Measurements from ENCODE around the gene CD300LD.
"Not testable (repeated sequence)": the region's sequence is repeated elsewhere in the genome, so short reads cannot be mapped to it uniquely, and the experiment has no call there.

Gene CD300LD

DNA sequence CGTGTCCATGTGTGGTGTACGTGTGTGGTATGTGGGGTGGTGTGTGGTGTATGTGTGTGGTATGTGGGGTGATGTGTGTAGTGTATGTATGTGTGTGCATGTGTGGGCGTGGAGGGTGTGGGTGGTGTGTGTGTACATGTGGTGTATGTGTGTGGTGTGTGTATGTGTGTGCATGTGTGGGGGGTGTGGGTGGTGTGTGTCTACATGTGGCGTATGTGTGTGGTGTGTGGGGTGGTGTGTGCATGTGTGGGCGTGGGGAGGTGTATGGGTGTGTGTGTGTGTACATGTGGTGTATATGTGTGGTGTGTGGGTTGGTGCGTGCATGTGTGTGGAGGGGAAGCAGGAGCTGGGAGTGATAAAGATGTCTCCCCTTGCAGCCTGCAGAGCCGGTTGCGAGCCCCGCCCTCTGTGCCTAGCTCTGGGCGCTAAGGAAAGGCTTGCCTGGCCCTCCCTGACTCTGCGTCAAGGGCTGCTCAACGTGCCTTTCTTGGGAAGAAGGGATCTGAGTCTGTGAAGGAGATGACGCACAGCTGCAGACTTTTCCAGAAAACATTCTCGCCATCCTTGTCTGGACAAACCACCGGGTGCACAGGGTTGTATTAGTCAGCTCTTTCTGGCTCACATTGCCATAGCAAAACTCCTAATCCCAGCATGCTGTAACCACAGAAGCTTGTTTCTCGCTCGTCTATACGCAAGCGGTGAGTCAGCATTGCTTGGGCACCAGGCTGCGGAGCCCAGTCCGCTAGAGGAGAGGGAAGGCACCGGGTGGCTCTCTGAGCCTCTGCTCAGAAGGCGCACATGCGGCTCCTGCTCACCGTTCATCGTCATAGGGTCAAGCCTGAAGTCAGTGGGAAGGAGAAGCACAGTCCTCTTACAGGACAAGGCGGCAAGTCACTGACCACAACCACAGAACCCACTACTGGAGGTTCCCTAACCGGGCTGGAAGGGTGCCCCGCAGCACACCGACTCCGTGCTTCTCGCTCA is 22.8 kb downstream of the CD300LD start:
- DNase-seq = peak; percentile 82

DNA sequence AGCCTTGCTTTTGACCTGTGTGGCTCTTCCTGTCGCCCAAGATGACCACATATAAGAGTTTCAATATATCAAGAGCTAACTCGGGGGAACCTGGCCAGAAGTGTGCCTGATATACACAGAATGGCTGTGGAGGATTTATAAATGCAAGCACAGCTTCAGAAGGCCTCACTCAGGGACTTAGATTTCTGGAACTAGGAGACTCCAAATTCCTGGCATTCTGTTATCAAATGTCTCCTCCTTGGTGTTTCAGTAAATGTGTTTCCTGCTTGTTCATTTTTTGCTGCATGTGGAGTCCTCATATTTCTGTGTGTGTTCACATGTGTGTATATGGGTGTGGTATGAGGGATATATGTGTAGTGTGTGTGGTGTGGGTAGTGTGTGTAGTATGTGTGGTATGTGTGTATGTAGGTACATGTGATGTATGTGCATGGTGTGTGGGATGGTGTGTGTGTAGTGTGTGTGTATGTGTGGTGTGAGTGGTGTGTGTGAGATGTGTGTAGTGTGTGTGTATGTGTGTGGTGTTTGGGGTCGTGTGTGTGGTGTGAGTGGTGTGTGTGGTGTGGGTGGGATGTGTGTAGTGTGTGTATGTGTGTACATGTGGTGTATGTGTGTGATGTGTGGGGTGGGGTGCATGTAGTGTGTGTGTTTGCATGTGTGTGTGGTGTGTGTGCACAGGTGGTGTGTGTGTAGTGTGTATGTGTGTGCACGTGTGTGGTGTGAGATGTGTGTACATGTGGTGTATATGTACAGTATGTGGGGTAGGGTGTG is 23.8 kb downstream of the CD300LD start:
- no peak for DNase-seq

DNA sequence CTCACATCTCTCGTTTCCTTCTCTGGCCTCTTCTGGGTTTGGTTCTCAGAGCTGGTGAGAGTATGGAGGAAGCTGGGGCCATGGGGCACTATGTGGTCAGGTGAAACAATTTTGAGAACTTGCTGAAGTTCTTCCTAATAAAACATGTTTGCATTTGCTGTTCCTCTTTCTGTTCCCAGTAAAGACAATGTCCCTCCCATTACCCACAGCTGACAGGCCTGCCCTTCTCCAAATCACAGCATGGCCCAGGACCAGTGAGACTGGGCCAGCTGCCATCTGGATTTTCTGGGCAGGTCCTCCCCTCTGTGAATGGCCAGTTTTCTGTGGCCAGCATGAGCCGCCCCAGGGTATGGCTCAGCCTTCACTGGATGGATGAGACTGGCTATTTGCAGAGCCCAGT is 24.7 kb downstream of the CD300LD start, which contains the start of gene CD300H:
Gene CD300H, minus strand, starts transcription at position 113 of the 400 bp plus-strand sequence.
- DNase-seq = no peak

DNA sequence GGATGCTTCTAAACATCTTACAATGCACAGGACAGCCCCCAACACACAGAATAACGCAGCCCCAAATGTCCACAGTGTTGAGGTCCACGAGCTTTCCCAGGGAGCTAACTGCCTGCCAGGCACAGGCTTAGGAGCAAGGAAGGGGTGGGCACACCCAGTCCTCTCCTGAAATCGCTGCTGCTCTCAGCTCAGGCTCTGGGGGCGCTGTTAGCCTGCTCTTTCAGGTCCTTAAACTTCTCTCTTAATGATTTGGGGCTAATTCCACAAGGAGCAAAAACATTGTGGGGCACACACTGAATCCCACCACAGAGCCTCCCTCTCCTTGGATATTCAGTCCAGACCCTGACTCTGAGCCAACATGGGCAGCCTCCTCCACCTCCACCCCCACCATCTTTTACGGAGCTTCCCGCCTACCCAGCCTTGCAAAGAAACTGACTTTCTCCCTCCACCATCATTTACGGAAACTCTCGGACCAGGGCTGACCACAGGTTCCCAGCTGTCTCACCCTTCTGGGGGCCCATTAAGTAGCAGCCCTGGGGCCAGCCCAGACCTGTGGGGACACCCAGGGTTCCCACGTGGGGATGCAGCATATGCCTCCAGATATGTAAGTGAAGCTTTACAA is 25.8 kb downstream of the CD300LD start:
- DNase-seq = peak; percentile 16

DNA sequence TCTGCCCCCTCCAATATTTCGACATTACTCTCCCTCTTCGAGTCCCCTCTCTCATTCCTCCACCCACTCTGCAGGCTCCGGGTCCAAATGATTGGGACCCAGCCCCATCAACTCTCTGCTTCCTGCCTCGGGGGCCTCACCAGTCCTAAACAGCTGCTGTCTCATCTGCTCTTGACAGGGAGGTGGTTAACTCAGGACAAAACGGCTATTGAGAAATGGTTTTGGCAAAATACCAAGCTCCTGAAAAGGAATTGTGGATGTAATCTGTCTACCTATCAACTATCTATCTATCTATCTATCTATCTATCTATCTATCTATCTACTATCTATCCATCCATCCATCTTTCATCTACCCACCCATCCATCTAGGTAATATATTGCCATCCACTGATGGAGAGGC is 27.0 kb downstream of the CD300LD start:
- DNase-seq = no peak

DNA sequence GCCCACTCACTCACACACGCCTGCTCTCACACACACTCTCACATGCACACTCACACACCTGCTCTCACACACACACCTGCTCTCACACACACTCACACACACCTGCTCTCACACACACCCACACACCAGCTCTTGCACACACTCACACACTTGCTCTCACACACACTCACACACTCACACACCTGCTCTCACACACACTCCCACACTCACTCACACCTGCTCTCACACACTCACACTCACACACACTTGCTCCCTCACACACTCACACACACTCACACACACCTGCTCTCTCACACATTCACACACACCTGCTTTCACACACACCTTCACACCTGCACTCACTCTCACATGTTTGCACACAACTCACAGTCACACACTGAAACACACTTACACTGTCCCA is 28.7 kb downstream of the CD300LD start:
- no peak for DNase-seq

DNA sequence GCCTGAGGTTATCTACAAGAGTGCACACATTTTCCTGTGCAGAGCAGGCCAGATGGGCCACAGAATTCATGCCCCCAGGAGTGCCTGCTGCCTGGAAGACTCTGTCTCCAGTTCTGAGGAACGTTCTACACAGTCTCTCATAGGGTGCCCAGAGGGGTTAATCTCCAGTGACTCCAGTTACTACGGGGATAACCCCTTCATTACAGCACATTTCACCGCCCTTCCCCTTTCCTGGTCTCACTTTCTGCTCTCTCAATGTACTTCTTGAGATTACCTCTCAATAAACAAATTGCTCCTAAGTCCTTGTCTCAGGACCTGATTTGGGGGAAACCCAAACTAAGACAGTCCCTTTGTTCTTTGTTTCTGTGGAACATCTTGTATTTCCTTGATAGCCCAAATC is 30.5 kb downstream of the CD300LD start:
- DNase-seq = no peak

DNA sequence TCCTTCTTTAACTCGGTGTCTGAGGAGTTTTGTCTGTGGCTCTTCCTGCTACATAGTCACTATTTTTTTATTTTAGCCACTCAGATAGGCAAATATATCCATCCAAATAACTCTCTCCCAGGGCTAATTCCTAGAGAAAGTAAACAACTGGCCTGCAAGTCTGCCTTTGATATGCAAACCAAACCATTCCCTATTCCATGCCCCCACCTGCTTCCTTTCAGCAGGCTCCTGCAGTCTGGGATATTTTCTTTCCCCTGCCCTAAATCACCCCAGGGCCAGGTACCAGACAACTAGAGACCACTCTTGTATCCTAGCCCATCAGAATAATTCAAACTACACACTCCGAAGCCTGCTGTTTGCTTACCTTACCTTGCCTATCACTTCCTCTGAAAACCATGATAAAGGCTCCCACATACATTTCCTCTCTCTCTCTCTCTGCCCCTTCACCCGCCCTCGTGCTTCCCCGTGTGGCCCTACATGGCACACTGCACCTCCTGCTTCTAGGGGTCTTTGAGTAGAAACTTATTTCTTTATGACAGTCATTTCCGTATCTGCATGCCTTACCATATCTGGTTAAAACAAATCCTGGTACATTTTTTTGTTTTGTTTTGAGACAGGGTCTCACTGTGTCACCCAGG is 33.1 kb downstream of the CD300LD start:
- no peak for DNase-seq

DNA sequence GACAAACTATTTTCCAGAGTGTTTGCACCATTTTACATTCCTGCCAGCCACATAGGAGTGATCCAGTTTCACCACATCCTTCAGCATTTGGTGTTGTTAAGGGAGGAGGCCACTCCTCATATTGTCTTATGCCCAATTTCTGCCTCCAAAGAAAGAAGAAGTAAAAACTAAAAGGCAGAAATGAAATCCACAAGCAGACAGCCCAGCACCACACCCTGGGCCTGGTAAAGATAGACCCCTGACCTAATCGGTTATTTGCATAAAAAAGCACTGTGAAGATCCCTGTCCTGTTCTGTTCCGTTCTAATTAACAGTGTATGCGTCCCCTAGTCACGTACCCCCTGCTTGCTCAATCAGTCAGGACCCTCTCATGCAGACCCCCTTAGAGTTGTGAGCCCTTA is 33.7 kb downstream of the CD300LD start:
- not testable (repeated sequence) for DNase-seq

DNA sequence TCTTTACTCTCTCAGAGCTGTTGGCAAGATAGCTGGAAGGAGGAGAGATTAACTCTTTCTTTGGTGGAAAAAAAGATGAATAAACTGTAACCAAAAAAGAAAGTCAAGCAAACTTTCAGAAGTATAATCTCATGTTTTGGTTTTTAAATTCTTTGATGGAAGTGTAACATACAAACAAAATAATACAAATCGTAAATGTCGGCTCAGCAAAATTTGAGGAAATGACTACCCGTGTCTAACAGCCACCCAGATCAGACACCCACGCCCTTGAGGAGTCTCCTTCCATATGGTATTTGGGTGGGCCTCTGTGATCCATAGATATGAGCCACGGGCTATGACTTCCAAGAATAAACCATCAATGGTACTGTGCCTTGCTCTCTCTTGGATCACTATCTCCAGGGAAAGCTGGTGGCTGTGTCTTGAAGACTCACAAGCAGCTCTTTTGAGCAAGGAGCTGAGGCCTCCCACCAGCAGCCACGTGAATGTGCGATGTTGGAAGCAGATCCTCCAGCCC is 36.6 kb downstream of the CD300LD start:
- DNase-seq = no peak

DNA sequence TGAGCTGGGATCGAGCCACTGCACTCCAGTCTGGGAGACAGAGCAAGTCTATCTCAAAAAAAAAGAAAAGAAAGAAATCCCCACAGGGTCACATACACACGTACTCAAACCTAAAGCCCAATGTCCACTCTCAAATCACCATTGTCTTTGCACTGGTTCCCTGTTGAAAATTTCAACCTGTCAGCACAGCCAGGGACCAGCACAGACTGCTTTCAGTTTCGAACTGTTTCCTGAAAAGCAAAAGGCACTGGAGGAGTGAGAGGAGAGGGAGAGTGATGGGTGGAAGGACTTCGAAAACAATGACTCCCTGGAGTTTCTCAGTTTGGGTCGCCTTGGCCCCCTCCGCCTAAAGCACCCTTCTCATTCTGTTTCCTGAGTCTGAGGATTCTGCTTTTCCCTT is 37.2 kb downstream of the CD300LD start:
- DNase-seq = no peak

DNA sequence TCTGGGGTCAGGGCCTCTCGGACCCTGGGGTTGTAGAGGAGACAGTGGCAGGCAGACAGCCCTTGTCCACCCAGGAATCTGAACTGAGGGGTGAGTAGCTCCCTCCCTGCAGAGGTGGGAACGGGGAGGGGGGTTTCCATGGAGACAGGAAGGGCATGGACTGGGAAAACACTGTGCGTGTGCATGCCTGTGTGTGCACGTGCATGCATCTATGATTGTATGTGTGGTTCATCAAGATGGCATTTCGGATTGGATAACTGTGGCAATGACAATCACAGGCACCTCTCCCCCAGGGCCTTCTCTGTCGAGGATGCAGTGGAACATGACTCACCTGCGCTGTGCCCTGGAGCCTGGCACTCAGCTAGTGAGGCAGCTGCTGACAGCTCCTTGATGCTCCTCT is 40.0 kb downstream of the CD300LD start:
- peak; percentile 6 for DNase-seq

DNA sequence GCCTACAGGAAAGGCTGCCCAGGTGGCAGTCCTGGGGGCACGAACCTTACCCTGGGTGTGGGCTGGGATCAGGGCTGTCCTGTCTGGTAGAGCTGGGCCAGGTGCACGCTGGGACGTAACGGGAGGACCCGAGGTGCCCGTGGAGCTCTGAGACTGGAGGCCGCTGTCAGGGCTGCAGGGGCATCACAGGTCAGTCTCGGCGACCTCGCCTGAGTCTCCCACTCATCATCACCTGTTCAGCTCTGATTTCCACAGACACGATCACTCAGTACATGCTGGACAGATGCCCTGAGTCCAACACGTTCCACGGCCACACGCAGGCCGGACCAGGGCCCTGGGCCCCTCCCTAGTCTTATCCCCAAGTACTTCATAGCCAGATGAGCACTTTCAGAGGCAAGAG is 41.5 kb downstream of the CD300LD start:
- DNase-seq = no peak

DNA sequence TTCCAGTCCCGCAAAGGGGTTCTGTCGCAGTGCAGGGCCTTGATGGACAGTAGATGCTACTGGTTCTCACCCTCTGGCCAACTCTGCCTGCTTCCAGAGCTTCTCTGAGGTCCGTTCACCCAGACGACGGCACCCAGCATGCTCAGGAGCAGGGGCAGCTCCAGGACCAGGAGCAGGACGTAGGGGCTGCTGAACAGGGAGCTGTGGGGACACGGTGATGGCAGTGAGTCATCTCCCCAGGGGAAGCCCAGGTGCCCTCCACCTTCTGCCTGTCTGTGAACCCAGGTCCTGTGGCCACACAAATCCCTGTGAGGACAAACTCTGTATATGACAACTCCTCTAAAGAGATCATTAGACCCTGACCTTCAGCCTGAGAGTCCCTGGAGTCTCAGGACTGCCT is 42.7 kb downstream of the CD300LD start:
- no peak for DNase-seq

DNA sequence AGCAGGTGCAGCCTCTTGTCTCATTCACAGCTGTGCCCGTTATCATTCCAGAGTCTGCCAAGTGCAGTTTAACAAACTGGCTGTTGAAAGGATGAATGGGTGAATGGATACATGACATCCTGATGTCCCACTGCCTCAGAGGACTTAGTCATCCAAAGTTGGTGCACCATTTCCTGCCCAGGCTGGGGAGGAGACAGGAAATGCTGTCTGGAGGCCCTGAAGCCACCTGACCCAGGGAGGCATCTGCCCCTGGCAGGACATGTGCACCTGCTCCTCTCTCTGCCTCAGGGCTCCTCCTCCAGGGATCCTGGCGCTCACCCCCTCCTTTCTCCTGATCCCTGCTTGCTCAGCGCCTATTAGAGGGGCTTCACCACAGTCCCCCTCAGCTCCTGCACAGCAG is 44.3 kb downstream of the CD300LD start:
- DNase-seq = no peak

DNA sequence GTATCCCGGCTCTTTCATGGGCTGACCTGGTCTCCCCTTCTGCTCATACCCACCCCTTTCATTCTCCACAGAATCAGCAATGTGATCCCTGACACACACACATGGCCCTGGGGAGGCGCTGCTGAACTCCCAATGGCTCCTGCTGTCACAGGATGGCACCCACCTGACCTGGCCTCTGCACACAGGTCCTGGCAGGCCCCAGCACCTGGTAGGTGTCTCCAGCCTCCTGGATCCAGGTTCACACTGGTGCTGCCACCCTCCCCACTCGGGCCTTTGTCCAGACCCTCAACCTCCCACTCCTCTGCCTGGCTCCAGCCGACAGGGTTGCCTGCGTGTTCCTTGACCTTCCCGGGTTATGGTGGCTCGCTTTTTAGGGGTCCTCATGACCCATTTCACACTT is 44.8 kb downstream of the CD300LD start:
- DNase-seq = no peak

DNA sequence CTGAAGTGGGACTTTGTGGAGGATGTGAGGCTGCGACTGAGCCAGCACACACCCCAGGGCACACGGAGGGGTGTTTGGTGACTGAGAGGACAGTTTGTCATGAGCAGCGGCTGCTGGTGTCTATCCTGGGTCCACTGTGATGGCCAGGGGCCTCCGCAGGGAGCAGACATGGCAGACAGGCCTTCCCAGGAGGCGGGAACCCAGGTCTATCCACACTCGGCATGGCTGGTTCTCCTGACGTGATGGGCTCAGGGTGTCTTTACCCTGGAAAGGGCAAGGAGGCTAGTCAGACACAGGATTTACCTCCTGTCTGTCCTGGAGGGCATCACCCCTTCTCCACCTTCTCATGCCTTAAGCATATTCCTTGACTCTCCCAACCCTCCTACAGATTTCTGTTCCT is 45.5 kb downstream of the CD300LD start:
- DNase-seq = no peak

DNA sequence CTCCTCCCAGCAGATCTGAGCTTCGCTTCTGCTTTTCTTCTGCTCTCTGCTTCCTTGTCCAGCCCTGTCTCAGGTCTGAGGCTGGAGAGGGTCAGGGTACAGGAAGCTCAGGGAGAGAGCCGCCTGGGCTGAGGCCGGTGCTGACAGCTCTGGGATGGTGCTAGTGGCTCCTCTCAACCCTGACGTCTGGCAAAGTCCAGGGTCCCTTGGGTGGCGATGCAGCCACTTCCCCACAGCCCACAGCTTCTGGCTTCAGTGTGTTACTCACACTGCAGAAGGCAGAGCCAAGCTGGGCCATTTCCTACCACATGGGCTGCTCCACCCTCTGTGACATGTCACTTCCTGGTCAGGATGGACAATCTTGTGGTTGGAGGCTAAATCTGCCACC is 46.2 kb downstream of the CD300LD start, which contains the start of gene CD300C:
Gene CD300C, minus strand, starts transcription at position 273 of the 388 bp plus-strand sequence. CDS start 333 bp downstream, outside the sequence.
- no peak for DNase-seq

DNA sequence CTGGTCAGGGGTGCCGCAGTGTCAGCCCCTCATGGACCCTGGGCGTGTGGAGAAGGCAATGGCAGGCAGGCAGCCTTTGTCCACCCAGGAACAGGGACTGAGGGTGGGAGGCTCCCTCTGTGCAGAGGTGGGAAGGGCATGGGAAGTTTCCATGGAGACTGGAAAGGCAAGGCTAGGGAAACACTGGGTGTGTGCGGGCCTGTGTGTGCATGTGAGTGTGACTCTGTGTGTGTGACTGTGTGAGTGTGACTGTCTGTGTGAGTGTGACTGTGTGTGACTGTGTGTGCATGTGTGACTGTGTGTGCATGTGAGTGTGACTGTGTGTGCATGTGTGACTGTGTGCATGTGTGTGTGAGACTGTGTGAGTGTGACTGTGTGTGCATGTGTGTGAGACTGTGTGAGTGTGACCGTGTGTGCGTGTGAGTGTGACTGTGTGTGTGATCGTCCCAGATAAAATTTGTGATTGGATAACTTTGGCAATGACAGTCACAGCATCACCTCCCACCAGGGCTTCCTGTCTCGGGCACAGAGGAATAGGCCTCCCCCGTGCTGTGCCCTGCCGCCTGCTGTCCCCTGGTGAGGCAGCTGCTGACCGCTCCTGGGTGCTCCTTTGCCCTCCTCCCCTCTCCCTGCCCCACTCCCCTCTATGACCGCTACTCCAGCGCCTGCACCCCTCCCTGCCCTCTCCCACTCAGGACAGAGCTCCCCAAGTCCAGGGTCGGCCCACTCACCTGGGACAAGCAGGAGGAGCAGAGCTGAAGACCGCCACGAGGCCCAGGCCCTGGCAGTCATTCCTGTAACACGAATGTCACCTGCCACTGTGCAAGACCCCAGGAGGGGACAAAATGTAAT is 46.9 kb downstream of the CD300LD start:
- no peak for DNase-seq

DNA sequence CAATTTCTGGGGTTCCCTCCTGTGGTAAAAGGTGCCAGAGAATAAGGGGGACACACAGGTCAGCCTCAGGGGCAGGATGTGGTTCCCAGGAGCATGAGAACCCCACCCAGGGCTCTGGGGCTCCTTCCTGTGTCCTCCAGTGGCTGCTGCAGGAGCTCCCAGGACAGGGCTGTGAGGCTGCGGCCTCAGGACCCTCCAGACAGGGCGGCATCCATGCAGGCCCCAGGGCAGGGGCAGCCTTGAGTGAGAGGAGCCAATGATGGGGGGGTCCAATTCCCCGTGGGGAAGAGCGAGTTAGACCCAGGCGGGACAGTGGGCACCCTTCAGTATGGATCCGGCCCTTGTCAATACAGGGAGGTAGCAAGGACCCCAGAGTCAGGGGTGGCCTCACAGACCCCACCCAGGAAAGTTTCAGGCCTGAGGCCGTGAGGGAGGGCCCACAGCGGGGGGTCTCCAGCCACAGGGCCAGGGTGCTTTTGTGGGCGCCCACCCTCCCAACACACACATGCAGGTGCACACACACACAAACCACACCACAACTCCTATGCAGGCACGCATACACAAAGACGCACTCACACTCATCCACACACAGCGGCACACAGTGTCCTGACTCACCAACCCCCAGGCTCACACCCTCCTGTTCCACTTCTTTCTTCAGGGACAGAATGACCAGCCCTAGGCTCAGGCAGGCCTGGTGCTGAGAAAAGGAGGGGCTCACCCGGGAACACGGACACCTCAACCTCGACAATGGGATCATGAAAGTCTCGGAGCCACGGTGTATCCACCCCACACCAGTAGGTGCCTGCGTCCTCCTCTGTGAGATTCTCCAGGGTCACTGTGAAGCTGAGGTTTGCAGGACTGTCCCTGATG is 48.0 kb downstream of the CD300LD start:
- DNase-seq = no peak

DNA sequence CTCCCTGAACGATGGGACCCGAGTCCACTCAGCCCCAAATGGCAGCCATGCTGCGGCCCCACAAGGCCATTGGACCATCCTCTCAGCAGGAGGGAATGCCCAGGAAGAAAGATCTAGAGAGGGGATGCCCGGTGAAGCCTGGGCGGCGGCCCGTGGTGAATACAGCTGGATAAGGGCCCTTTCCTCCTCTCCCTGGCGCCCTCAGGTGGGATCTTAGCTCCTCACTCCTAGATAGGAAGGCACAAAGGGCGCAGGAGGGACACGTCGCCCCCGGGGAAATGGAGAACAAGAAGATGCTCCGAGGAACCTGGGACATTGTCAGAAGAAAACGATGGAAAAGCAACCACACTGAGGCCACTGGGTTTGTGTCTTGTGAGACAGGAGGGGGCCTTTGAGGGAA is 48.7 kb downstream of the CD300LD start:
- DNase-seq = no peak
